Panc1 (cell line): ENCODE data around the gene B4GALT2.
A peak's percentile ranks its signal among the peaks of the same experiment; 100 is the strongest.

Experiments
- CTCF ChIP-seq: fragments of 450-650 bp; IDR thresholded peaks from 2 replicates; pipeline ENCODE4 v1.5.1; 2017; ENCODE audit warnings: mild to moderate bottlenecking
- POLR2AphosphoS5 ChIP-seq: IDR thresholded peaks from 2 replicates; pipeline ENCODE4 v1.6.1; 2012; ENCODE audit warnings: mild to moderate bottlenecking, low read depth, low read length, moderate library complexity
- REST ChIP-seq, 2 experiments: IDR thresholded peaks; 2 replicates each; pipeline ENCODE4 v1.6.1; 2011 to 2012; ENCODE audit warnings: low read depth in 2 of 2, control low read depth in 1 of 2, low read length in 1 of 2, mild to moderate bottlenecking in 1 of 2, moderate library complexity in 1 of 2; ENCODE audit not compliant: insufficient read depth in 1 of 2

GRCh38 chr1:43990271-43991199, 11.5 kb downstream of the B4GALT2 start:
- TF ChIP-seq REST (IDR thresholded peaks at IDR 0.05; ENCODE audit: insufficient read depth in 1 of 2, low read depth in 2 of 2, low read length in 1 of 2) = no peak
- TF ChIP-seq CTCF = peak; percentile 49
- TF ChIP-seq POLR2AphosphoS5 = no peak
